Measurements from ENCODE around the gene FRK.

Gene FRK

DNA sequence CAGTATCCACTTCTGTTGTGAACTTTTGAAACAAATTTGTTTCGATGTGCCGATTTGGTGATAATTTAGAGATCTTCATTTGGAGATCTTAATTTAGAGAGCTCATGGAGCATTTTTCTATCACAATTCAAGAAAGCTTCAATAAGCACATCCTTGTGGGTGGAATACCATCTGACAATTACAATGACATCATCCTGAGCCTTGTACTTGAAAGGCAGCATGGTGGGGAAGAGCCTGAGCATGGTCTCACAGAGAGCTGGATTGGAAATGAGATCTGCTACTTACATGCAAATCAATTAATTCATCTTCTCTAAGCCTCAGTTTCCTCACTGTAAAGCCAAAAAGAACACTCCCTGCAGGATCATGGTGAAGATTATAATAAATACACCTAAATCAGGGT lies 75.9 kb downstream of the FRK start:
- DNase-seq (ENCODE audit: low read depth) = no peak
- no peak overlapping the region for H3K4me3 ChIP-seq (ENCODE audit: control insufficient read depth, low read depth, low read length)
- TF ChIP-seq, protein P1, sequence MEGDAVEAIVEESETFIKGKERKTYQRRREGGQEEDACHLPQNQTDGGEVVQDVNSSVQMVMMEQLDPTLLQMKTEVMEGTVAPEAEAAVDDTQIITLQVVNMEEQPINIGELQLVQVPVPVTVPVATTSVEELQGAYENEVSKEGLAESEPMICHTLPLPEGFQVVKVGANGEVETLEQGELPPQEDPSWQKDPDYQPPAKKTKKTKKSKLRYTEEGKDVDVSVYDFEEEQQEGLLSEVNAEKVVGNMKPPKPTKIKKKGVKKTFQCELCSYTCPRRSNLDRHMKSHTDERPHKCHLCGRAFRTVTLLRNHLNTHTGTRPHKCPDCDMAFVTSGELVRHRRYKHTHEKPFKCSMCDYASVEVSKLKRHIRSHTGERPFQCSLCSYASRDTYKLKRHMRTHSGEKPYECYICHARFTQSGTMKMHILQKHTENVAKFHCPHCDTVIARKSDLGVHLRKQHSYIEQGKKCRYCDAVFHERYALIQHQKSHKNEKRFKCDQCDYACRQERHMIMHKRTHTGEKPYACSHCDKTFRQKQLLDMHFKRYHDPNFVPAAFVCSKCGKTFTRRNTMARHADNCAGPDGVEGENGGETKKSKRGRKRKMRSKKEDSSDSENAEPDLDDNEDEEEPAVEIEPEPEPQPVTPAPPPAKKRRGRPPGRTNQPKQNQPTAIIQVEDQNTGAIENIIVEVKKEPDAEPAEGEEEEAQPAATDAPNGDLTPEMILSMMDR (IDR thresholded peaks at IDR 0.05; ENCODE audit: control insufficient read depth, insufficient read depth, low read depth, low read length, missing control alignments) = no peak

DNA sequence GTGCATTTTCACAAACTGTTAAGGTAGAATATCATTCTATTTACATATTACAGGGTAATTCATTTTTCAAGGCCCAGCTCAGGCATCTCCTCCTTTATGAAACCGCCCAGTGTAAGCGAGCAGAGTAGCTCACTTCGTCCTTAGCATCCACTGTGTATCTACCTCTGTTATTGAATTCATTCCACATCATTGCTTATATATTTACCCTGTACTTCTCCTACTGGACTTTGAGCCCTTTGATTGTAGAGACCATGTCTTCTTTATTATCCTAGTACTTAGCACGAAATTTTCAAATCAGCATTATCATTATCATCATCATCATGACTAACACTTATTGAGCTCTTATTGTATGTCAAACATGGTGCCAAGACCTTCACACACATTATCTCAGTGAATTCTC lies 76.7 kb downstream of the FRK start:
- DNase-seq (ENCODE audit: low read depth) = no peak
- TF ChIP-seq, protein P1 (IDR thresholded peaks at IDR 0.05; ENCODE audit: control insufficient read depth, insufficient read depth, low read depth, low read length, missing control alignments) = no peak
- no peak overlapping the region for H3K4me3 ChIP-seq (ENCODE audit: control insufficient read depth, low read depth, low read length)

DNA sequence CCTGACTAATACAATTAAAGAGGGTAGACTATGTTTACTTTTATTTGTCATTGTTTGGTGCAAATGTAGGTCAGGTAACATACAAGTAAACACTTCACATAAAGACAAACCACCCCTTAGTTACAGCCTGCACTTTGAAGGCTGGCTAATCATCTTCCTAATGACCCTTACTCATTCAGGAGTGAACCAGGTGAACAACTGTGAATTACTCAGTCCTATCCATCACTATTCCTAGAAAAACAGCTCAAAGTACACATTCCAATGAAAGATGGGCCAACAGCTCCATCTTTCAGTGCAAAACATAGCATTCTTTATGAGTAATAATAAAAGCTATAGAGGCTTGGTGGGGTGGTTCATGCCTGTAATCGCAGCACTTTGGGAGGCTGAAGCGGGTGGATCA lies 78.2 kb downstream of the FRK start:
- DNase-seq (ENCODE audit: low read depth) = no peak
- TF ChIP-seq, protein P1 (IDR thresholded peaks at IDR 0.05; ENCODE audit: control insufficient read depth, insufficient read depth, low read depth, low read length, missing control alignments) = no peak
- no peak overlapping the region for H3K4me3 ChIP-seq (ENCODE audit: control insufficient read depth, low read depth, low read length)

DNA sequence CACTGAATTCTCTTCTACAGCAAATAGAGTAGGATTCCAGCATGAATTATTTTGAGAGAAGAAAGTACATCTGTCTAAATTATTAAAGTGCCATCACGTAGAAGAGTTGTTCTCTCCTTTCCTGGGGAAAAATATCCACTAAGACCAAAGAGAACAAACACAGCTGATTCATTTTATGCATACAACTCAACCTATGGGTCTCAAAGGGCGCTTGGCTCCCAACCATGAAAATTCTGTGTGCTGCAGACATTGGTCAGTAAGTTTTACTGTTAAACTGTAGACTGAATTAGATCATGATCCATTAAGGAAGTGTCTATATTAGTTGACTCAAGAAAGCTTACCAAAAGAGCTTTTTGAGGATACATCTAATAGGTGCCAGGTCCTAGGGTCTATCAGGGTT lies 83.5 kb downstream of the FRK start:
- no peak overlapping the region for H3K4me3 ChIP-seq (ENCODE audit: control insufficient read depth, low read depth, low read length)
- TF ChIP-seq, protein P1 (IDR thresholded peaks at IDR 0.05; ENCODE audit: control insufficient read depth, insufficient read depth, low read depth, low read length, missing control alignments) = no peak
- DNase-seq (ENCODE audit: low read depth) = no peak

DNA sequence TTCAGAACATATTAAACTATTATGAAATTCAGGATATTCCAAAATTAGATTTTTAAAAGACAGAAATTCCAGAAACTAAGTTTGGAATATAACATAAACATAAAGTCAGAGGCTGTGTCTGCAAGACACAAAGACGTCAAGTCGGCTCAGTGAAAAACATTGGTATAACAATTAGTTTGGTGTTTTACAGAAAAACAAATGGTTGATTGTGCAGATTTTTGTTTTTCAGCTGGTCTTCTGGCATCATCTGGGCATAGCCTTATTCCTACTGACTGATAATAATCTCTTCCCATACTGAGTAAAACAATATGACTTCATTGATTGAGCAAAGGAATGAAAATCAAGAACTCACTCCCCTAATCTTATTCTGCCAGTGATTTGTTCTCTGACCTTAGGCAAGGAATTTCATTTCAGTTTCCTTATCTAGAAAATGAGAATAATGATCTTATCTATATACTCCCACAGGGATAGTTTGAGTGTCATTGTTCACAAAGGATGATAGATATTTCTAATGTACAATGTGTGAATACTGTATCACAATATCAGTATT lies 84.3 kb downstream of the FRK start:
- TF ChIP-seq, protein P1 (IDR thresholded peaks at IDR 0.05; ENCODE audit: control insufficient read depth, insufficient read depth, low read depth, low read length, missing control alignments) = no peak
- H3K4me3 ChIP-seq (ENCODE audit: control insufficient read depth, low read depth, low read length) = no peak overlapping the region
- DNase-seq (ENCODE audit: low read depth) = no peak

DNA sequence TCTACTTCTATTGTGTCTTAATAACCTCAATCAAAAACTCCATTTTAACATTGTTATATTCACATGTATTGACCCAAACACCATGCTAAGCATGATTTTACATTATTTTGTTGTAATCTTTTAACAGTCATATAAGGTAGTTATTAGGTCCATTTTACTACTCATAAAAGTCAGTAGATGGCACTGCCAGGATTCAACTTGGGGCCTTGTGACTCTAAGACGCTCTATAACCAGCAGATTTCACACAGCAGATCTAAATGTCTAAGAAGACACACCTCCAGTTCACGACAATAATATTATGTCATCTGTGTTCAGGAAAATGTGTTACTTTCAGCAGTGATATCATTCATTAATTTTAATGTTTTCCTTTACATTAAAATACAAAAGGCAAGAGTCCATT lies 88.0 kb downstream of the FRK start:
- DNase-seq (ENCODE audit: low read depth) = no peak
- TF ChIP-seq, protein P1 (IDR thresholded peaks at IDR 0.05; ENCODE audit: control insufficient read depth, insufficient read depth, low read depth, low read length, missing control alignments) = no peak
- H3K4me3 ChIP-seq (ENCODE audit: control insufficient read depth, low read depth, low read length) = no peak overlapping the region

DNA sequence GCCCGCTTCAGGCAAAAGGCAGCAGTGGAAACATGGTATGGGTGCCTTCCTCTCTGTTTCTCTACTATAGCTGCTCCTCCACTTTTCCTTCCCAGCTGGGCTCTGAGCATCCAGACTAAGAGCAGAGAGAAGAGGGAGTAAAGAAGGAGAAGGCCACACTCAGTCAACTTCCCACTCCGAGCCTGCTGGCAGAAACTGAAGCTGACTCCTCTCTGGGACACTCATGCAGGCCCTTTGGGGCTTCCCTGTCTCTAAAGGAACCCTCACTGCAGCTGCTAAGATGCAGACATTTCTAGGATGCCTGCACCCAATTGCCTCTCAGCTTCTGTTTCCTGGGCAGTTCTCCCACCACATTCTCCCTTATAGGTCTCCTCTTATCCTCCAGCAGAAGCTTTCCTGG lies 88.9 kb downstream of the FRK start:
- H3K4me3 ChIP-seq (ENCODE audit: control insufficient read depth, low read depth, low read length) = no peak overlapping the region
- DNase-seq (ENCODE audit: low read depth) = no peak
- TF ChIP-seq, protein P1 (IDR thresholded peaks at IDR 0.05; ENCODE audit: control insufficient read depth, insufficient read depth, low read depth, low read length, missing control alignments) = no peak
